ENCODE results near the gene FRMD8. TPM values are rescaled to one million over a fixed set of nuclear protein-coding genes. Genes with fewer than 3 reads are reported as not detected.

Gene FRMD8
- total RNA-seq, 1 donor from 2014 or later, result 11.1 TPM

DNA sequence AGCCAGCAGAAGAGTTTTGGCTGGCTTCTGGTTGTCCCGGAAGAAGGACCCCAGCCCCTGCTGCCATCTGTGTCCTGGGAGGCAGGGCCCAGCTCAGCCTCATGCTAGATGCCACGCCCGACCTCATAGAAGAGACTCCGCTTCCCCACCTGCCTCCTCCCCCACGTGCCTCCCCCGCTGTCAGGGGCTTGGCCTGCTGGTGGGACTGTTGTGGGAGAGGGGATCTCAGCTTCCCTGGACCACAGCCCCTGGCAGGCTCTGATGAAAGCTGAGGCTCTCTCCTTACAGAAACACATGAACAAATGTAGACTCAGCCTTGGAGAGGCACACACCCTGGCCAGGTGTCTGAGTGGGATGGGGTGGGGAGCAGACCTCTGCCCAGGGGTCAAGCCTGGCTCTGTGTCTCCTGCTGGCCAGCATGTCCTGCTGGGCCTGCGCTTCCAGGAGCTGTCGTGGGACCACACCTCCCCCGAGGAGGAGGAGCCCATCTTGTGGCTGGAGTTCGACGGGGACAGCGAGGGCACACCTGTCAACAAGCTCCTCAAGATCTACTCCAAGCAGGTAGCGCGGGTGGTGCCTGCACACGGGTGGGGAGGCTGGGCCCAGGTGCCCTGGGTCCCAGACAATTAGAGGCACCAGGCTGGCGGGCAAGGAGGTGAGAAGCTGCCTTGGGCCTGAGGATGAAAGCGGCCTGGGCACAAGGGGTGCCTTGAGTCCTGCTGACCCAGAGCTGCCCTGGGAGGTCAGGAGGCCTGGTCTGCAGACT, 14.1 kb downstream of the FRMD8 start:
- H3K27ac Mint-ChIP-seq (ENCODE audit: unreplicated experiment), result no peak overlapping the region
- no peaks in the 10 kb centered on the region for H3K36me3 Mint-ChIP-seq (ENCODE audit: unreplicated experiment)
- peaks cover 11% of the 10 kb centered on the region for H3K9me3 Mint-ChIP-seq (ENCODE audit: unreplicated experiment)
- H3K4me1 Mint-ChIP-seq (ENCODE audit: low read depth, unreplicated experiment), result no peaks in the 10 kb centered on the region
- no peak overlapping the region for H3K4me3 Mint-ChIP-seq (ENCODE audit: unreplicated experiment)
- no peak for DNase-seq
- peaks cover 2% of the 10 kb centered on the region for H3K27me3 Mint-ChIP-seq (ENCODE audit: unreplicated experiment)
- TF ChIP-seq, protein P1, sequence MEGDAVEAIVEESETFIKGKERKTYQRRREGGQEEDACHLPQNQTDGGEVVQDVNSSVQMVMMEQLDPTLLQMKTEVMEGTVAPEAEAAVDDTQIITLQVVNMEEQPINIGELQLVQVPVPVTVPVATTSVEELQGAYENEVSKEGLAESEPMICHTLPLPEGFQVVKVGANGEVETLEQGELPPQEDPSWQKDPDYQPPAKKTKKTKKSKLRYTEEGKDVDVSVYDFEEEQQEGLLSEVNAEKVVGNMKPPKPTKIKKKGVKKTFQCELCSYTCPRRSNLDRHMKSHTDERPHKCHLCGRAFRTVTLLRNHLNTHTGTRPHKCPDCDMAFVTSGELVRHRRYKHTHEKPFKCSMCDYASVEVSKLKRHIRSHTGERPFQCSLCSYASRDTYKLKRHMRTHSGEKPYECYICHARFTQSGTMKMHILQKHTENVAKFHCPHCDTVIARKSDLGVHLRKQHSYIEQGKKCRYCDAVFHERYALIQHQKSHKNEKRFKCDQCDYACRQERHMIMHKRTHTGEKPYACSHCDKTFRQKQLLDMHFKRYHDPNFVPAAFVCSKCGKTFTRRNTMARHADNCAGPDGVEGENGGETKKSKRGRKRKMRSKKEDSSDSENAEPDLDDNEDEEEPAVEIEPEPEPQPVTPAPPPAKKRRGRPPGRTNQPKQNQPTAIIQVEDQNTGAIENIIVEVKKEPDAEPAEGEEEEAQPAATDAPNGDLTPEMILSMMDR (IDR thresholded peaks at IDR 0.05; ENCODE audit: partially characterized antibody, unreplicated experiment), result no peak

DNA sequence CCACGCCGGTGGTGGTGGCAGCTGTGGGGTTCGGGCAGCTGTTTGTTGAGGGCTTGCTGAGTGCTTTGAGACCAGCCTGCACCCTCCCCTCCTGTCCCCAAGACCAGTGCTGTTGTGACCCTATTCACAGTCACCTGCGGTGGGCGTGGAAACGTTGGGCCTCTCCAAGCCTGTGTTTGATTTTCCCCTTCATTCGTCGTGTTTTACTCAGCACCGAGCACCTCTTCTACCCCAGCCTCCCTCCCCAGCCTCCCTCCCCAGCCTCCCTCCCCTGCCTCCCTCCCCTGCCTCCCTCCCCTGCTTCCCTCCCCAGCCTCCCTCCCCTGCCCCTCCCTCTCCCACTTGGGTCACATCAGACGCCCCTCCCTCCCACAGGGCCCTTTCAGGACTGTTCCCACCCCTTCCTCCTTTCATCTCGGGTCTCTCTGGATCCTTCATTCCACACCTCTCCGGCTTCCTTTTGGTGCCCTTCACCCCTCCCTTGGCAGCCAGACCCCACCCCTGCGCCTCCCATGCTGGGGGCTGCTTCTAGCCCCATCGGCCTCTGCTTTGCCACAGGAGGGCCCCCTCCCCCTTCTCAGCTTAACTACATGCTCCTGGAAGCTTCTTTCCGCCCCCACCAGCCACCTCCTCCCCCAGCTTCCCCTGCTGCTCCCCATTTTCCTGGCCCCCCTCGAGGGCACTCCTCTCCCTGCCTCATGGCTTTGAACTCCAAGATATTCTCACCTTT, 14.8 kb downstream of the FRMD8 start:
- TF ChIP-seq, protein P1 (IDR thresholded peaks at IDR 0.05; ENCODE audit: partially characterized antibody, unreplicated experiment), result no peak
- DNase-seq, result no peak
- Mint-ChIP-seq H3K36me3 (ENCODE audit: unreplicated experiment) (no peaks in the 10 kb centered on the region), H3K27ac (ENCODE audit: unreplicated experiment) (no peak overlapping the region), H3K27me3 (ENCODE audit: unreplicated experiment) (peaks cover 2% of the 10 kb centered on the region), H3K4me3 (ENCODE audit: unreplicated experiment) (no peak overlapping the region), H3K4me1 (ENCODE audit: low read depth, unreplicated experiment) (no peaks in the 10 kb centered on the region), H3K9me3 (ENCODE audit: unreplicated experiment) (peaks cover 11% of the 10 kb centered on the region)

DNA sequence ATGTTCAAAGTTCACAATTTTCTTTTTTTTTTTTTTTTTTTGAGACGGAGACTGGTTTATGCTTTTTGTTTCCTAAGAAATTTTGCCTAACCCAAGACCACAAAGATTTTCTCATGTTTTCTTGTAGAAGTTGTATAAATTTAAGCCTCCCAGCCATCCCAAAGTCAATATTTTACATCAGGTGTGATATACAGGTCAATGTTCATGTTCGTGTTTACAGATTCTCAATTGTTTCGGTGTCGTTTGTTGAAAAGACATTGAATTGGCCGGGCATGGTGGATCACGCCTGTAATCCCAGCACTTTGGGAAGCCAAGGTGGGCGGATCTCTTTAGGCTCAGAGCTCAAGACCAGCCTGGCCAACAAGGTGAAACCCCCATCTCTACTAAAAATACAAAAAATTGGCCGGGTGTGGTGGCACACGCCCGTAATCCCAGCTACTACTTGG, 15.4 kb downstream of the FRMD8 start:
- H3K4me1 Mint-ChIP-seq (ENCODE audit: low read depth, unreplicated experiment), result no peaks in the 10 kb centered on the region
- H3K36me3 Mint-ChIP-seq (ENCODE audit: unreplicated experiment), result no peaks in the 10 kb centered on the region
- H3K9me3 Mint-ChIP-seq (ENCODE audit: unreplicated experiment), result peaks cover 11% of the 10 kb centered on the region
- peaks cover 2% of the 10 kb centered on the region for H3K27me3 Mint-ChIP-seq (ENCODE audit: unreplicated experiment)
- no peak for DNase-seq
- TF ChIP-seq, protein P1 (IDR thresholded peaks at IDR 0.05; ENCODE audit: partially characterized antibody, unreplicated experiment), result no peak
- H3K4me3 Mint-ChIP-seq (ENCODE audit: unreplicated experiment), result no peak overlapping the region
- H3K27ac Mint-ChIP-seq (ENCODE audit: unreplicated experiment), result no peak overlapping the region

DNA sequence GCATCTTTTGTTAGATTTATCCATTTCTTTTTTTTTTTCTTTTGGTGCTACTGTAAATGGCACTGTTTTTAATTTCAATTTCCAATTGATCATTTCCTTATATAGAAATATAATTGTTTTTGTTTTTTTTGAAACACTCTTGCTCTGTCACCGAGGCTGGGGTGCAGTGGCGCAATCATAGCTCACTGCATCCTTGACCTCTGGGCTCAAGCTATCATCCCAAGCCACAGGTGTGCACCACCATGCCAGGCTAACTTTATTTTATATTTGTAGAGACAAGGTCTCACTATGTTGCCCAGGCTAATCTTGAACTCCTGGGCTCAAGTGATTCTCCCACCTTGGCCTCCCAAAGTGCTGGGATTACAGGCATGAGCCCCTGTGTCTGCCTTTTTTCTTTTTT, 16.4 kb downstream of the FRMD8 start:
- Mint-ChIP-seq H3K4me3 (ENCODE audit: unreplicated experiment) (no peak overlapping the region), H3K36me3 (ENCODE audit: unreplicated experiment) (no peaks in the 10 kb centered on the region), H3K27me3 (ENCODE audit: unreplicated experiment) (peaks cover 2% of the 10 kb centered on the region), H3K4me1 (ENCODE audit: low read depth, unreplicated experiment) (no peaks in the 10 kb centered on the region), H3K9me3 (ENCODE audit: unreplicated experiment) (peaks cover 6% of the 10 kb centered on the region), H3K27ac (ENCODE audit: unreplicated experiment) (no peak overlapping the region)
- TF ChIP-seq, protein P1 (IDR thresholded peaks at IDR 0.05; ENCODE audit: partially characterized antibody, unreplicated experiment), result no peak
- no peak for DNase-seq

Measured in glutamatergic neuron (in vitro differentiated cells).